K562 (cell line): ENCODE data around the gene CD47. TPM values are rescaled to one million over a fixed set of nuclear protein-coding genes. Genes with fewer than 3 reads are reported as not detected.
A peak's percentile ranks its signal among the peaks of the same experiment; 100 is the strongest.

Experiments used
- CBFA2T2 ChIP-seq: fragments of 450-650 bp; conservative IDR thresholded peaks from 2 replicates; pipeline ENCODE4 v1.6.1; 2017; ENCODE audit warnings: mild to moderate bottlenecking
- CBFA2T3 ChIP-seq: fragments of 450-650 bp; IDR thresholded peaks from 2 replicates; pipeline ENCODE4 v1.6.1; 2017
- CHD2 ChIP-seq: IDR thresholded peaks from 2 replicates; pipeline ENCODE4 v1.6.1; 2011; ENCODE audit warnings: low read depth, low read length
- EZH2 ChIP-seq: IDR thresholded peaks from 2 replicates; pipeline ENCODE4 v1.6.1; 2012; ENCODE audit warnings: low read depth, mild to moderate bottlenecking, inconsistent platforms, low read length, borderline replicate concordance
- FOXP4 ChIP-seq: sonication (generic); formaldehyde crosslinking; IDR thresholded peaks from 2 replicates; pipeline ENCODE4 v1.8.0; 2022; ENCODE audit warnings: mild to moderate bottlenecking, missing genetic modification reagents, borderline replicate concordance
- KAT7 ChIP-seq: sonication (generic); formaldehyde crosslinking; IDR thresholded peaks from 2 replicates; pipeline ENCODE4 v1.8.0; 2022; ENCODE audit warnings: missing genetic modification reagents, mild to moderate bottlenecking, borderline replicate concordance
- KDM1A ChIP-seq, 2 experiments: fragments of 450-650 bp; IDR thresholded peaks; 2 replicates each; pipeline ENCODE4 v1.6.1; 2016; ENCODE audit warnings: mild to moderate bottlenecking in 2 of 2
- MECOM ChIP-seq: fragments of 250-450 bp; sonication (Bioruptor Pico); IDR thresholded peaks from 2 replicates; pipeline ENCODE4 v1.8.0; 2022; ENCODE audit warnings: inconsistent platforms
- MEF2D ChIP-seq: conservative IDR thresholded peaks from 2 replicates; pipeline ENCODE4 v1.6.1; 2016; ENCODE audit warnings: low read depth, missing genetic modification characterization, missing compliant biosample characterization
- SMAD1 ChIP-seq: fragments of 150-350 bp; IDR thresholded peaks from 2 replicates; pipeline ENCODE4 v1.6.1; 2014; ENCODE audit warnings: low read length, low read depth; ENCODE audit not compliant: partially characterized antibody
- STAT5A ChIP-seq: IDR thresholded peaks from 2 replicates; pipeline ENCODE4 v1.6.1; 2012; ENCODE audit warnings: low read length, inconsistent platforms, borderline replicate concordance
- TCF7L2 ChIP-seq: fragments of 150-350 bp; IDR thresholded peaks from 2 replicates; pipeline ENCODE4 v1.6.1; 2016; ENCODE audit warnings: low read depth, mild to moderate bottlenecking, low read length, moderate library complexity
- TEAD2 ChIP-seq: fragments of 450-650 bp; IDR thresholded peaks from 2 replicates; pipeline ENCODE4 v1.6.1; 2016; ENCODE audit warnings: missing genetic modification characterization, control low read depth, missing compliant biosample characterization
- TEAD4 ChIP-seq, 2 experiments: sonication (generic) in 1 of 2; formaldehyde crosslinking in 1 of 2; IDR thresholded peaks; 2 replicates each; pipeline versions ENCODE4 v1.6.1 to v1.8.0; 2012 to 2022; ENCODE audit warnings: borderline replicate concordance in 1 of 2, inconsistent platforms in 1 of 2, low read length in 1 of 2, mild to moderate bottlenecking in 1 of 2, missing genetic modification reagents in 1 of 2
- ZNF239 ChIP-seq: fragments of 250-450 bp; sonication (Bioruptor Pico); IDR thresholded peaks from 2 replicates; pipeline ENCODE4 v1.4.0; 2020; ENCODE audit warnings: mild to moderate bottlenecking
- ZNF384 ChIP-seq: IDR thresholded peaks from 2 replicates; pipeline ENCODE4 v1.6.1; 2012; ENCODE audit warnings: low read depth, low read length, improper control_type of control experiment
- ZNF589 ChIP-seq: fragments of 200-800 bp; sonication (Bioruptor generic); IDR thresholded peaks from 2 replicates; pipeline ENCODE4 v1.6.1; 2016; ENCODE audit warnings: low read depth, missing genetic modification characterization, missing compliant biosample characterization
- ZNF766 ChIP-seq: fragments of 200-800 bp; sonication (Bioruptor generic); conservative IDR thresholded peaks from 2 replicates; pipeline ENCODE4 v1.6.1; 2016; ENCODE audit warnings: missing genetic modification characterization, missing compliant biosample characterization
- ZNF830 ChIP-seq: fragments of 250-450 bp; sonication (Bioruptor Pico); IDR thresholded peaks from 2 replicates; pipeline ENCODE4 v1.5.0; 2021; ENCODE audit warnings: mild to moderate bottlenecking
- polyA plus RNA-seq, 8 experiments: library from polyadenylated mRNA; depleted of rRNA in 4 of 8; stranded (reverse) in 5 of 8; unstranded in 3 of 8; fragments of >200 nt; fragmentation: Nextera tagmentation in 2 of 8; fragmentation: Illumina TruSeq in 1 of 8; extraction: Ambion mirVana in 2 of 8; extraction: Trizol in 1 of 8; gene quantifications; 2 replicates each; pipeline versions ENCODE4 v1.2.1 to v1.2.3, GENCODE V29; 2011 to 2014; ENCODE audit warnings: inconsistent platforms in 1 of 8, missing spikeins in 1 of 8
- total RNA-seq, 7 experiments: library from RNA; depleted of rRNA in 6 of 7; stranded (reverse); fragments of >200 nt in 6 of 7; fragmentation: Illumina TruSeq in 2 of 7; extraction: Trizol in 2 of 7; gene quantifications; 2 replicates each; pipeline versions ENCODE4 v1.2.1 to v1.2.3, GENCODE V29; 2011 to 2021; ENCODE audit warnings: low replicate concordance in 1 of 7

Gene CD47
- total and polyA plus RNA-seq, 9 of the 15 experiments (the other 6 are each of a cell fraction or from before 2014, with no cell fraction given), result 10.2 to 62.6 (median 36.3) TPM

- TF ChIP-seq ZNF384 (0 out of 2 replicates have a peak, but pooled peaks have one; percentile 33), SMAD1 (peak; percentile 62), MECOM (CRISPR knock-in tag) (0 out of 2 replicates have a peak, but pooled peaks have one; percentile 55), TEAD4 (IDR thresholded peaks at IDR 0.05; ENCODE audit: low read length) (peak; percentile 94), TEAD4 (CRISPR knock-in tag; IDR thresholded peaks at IDR 0.05; ENCODE audit: borderline replicate concordance) (no peak), MEF2D (tag) (0 out of 2 replicates have a peak, but pooled peaks have one; percentile 53), KDM1A (IDR thresholded peaks at IDR 0.05) (peak; percentile 65 to 73), KAT7 (CRISPR knock-in tag) (0 out of 2 replicates have a peak, but pooled peaks have one; percentile 47), TCF7L2 (no peak), CBFA2T2 (peak; percentile 90), CHD2 (no peak), STAT5A (peak; percentile 73), FOXP4 (CRISPR knock-in tag) (no peak), ZNF239 (no peak), ZNF589 (CRISPR knock-in tag) (peak; percentile 55; the same call in 1 of the 2 replicates), CBFA2T3 (peak; percentile 95), TEAD2 (0 out of 2 replicates have a peak, but pooled peaks have one; percentile 58), ZNF766 (peak; percentile 88), ZNF830 (CRISPR knock-in tag) (no peak), EZH2 (no peak)
Observed at GRCh38 chr3:108103886-108104797, 13.3 kb upstream of the CD47 start (continued).
